CD14-positive monocyte (primary cell): Measurements from ENCODE around the gene IFNGR2. TPM values are rescaled to one million over a fixed set of nuclear protein-coding genes. Genes with fewer than 3 reads are reported as not detected.

Experiments
- DNase-seq, 3 donors: peaks; one replicate each; pipeline ENCODE4 v3.0.0-alpha.2; 2011 to 2022
- H2AFZ ChIP-seq: 2 replicates; pipeline ENCODE4 v1.6.0; 2012; ENCODE audit warnings: mild to moderate bottlenecking, low read depth, low read length, inconsistent platforms; ENCODE audit not compliant: insufficient read depth, poor library complexity, severe bottlenecking
- H3K27ac ChIP-seq, 2 donors: 1 replicate in 1 of 2; 2 replicates in 1 of 2; pipeline ENCODE4 v1.5.1; 2012 to 2013; ENCODE audit warnings: low read length in 2 of 2, control low read depth in 1 of 2, inconsistent platforms in 1 of 2, low read depth in 1 of 2, mild to moderate bottlenecking in 1 of 2
- H3K27me3 ChIP-seq, 2 donors: one replicate each; pipeline versions ENCODE4 v1.6.0 to v1.6.1; 2011 to 2013; ENCODE audit warnings: low read length in 2 of 2; ENCODE audit not compliant: control insufficient read depth in 2 of 2, insufficient read depth in 2 of 2
- H3K36me3 ChIP-seq, 2 donors: replicated peaks in 1 of 2; 1 replicate in 1 of 2; 2 replicates in 1 of 2; pipeline versions ENCODE4 v1.5.1 to v1.6.1; 2012 to 2013; ENCODE audit warnings: low read length in 2 of 2, control low read depth in 1 of 2, inconsistent platforms in 1 of 2, mild to moderate bottlenecking in 1 of 2; ENCODE audit not compliant: insufficient read depth in 2 of 2, control insufficient read depth in 1 of 2
- H3K4me1 ChIP-seq, 2 donors: 1 replicate in 1 of 2; 2 replicates in 1 of 2; pipeline versions ENCODE4 v1.5.1 to v1.6.1; 2012 to 2013; ENCODE audit warnings: low read length in 2 of 2, control low read depth in 1 of 2, inconsistent platforms in 1 of 2, mild to moderate bottlenecking in 1 of 2, moderate library complexity in 1 of 2; ENCODE audit not compliant: insufficient read depth in 2 of 2, control insufficient read depth in 1 of 2
- H3K4me2 ChIP-seq: replicated peaks from 2 replicates; pipeline ENCODE3; 2012; ENCODE audit warnings: low read length, moderate library complexity, mild to moderate bottlenecking; ENCODE audit not compliant: poor library complexity, severe bottlenecking; ENCODE audit errors: extremely low read depth
- H3K4me3 ChIP-seq, 3 experiments: fragments of 200-600 bp in 1 of 3; sonication (generic) in 1 of 3; replicated peaks in 1 of 3; 1 replicate in 2 of 3; 2 replicates in 1 of 3; pipeline ENCODE4 v1.5.1; 2011 to 2013; ENCODE audit warnings: low read length in 3 of 3, mild to moderate bottlenecking in 3 of 3, control low read depth in 2 of 3, low read depth in 2 of 3, inconsistent platforms in 1 of 3, moderate library complexity in 1 of 3
- H3K79me2 ChIP-seq: 2 replicates; pipeline ENCODE4 v1.6.0; 2012; ENCODE audit warnings: mild to moderate bottlenecking, control low read depth, inconsistent platforms, low read length, moderate library complexity; ENCODE audit not compliant: insufficient read depth
- H3K9ac ChIP-seq: 2 replicates; pipeline ENCODE4 v1.6.0; 2017; ENCODE audit warnings: low read length, mild to moderate bottlenecking; ENCODE audit not compliant: insufficient read depth, poor library complexity, severe bottlenecking
- H3K9me3 ChIP-seq, 2 donors: replicated peaks in 1 of 2; 1 replicate in 1 of 2; 2 replicates in 1 of 2; pipeline versions ENCODE4 v1.5.1 to v1.6.1; 2012 to 2013; ENCODE audit warnings: low read length in 2 of 2, control low read depth in 1 of 2; ENCODE audit not compliant: control insufficient read depth in 1 of 2, insufficient read depth in 1 of 2
- H4K20me1 ChIP-seq: 2 replicates; pipeline ENCODE4 v1.6.0; 2012; ENCODE audit warnings: mild to moderate bottlenecking, low read length, control low read depth, moderate library complexity; ENCODE audit not compliant: insufficient read depth
- H3K27ac Mint-ChIP-seq, 7 donors: one replicate each; pipeline ENCODE4 v1.8.0; 2020; ENCODE audit warnings: mild to moderate bottlenecking in 7 of 7, mixed read lengths in 7 of 7, moderate library complexity in 6 of 7, inconsistent platforms in 2 of 7
- H3K27me3 Mint-ChIP-seq, 3 donors: one replicate each; pipeline ENCODE4 v1.8.0; 2021 to 2022; ENCODE audit warnings: low read depth in 3 of 3, mild to moderate bottlenecking in 3 of 3, mixed read lengths in 3 of 3, moderate library complexity in 3 of 3, inconsistent platforms in 1 of 3
- H3K36me3 Mint-ChIP-seq, 2 donors: one replicate each; pipeline ENCODE4 v1.8.0; 2020; ENCODE audit warnings: mixed read lengths in 2 of 2, inconsistent platforms in 1 of 2, mild to moderate bottlenecking in 1 of 2
- H3K4me1 Mint-ChIP-seq: one replicate; pipeline ENCODE4 v1.8.0; 2020; ENCODE audit warnings: mild to moderate bottlenecking, mixed read lengths
- H3K4me3 Mint-ChIP-seq, 2 donors: one replicate each; pipeline ENCODE4 v1.8.0; 2020; ENCODE audit warnings: mild to moderate bottlenecking in 2 of 2, mixed read lengths in 2 of 2, moderate library complexity in 1 of 2
- H3K9me3 Mint-ChIP-seq, 7 donors: one replicate each; pipeline ENCODE4 v1.8.0; 2020 to 2022; ENCODE audit warnings: mixed read lengths in 7 of 7, mild to moderate bottlenecking in 6 of 7, moderate library complexity in 6 of 7, inconsistent platforms in 2 of 7
- CTCF ChIP-seq: fragments of 200-600 bp; IDR thresholded peaks from one replicate; pipeline ENCODE4 v1.8.0; 2022; ENCODE audit warnings: antibody characterized with exemption, mild to moderate bottlenecking
- WGBS: methylation state at CpG from one replicate; pipeline ENCODE4 v1.1.5; 2013; ENCODE audit warnings: missing lambda C conversion rate; ENCODE audit not compliant: insufficient coverage; 5-methylcytosine and 5-hydroxymethylcytosine counted together
- intact Hi-C, 2 donors: fragments of 100-400 bp; cut with micrococcal nuclease; formaldehyde crosslinking; loops; one replicate each; pipeline versions ENCODE4 v1.15.0 to v1.15.1; 2023
- polyA plus RNA-seq, 3 donors: library from polyadenylated mRNA; depleted of rRNA in 1 of 3; unstranded in 2 of 3; stranded (reverse) in 1 of 3; fragments of 300-500 nt in 2 of 3; fragments of >200 nt in 1 of 3; fragmentation: Illumina TruSeq in 2 of 3; gene quantifications; 1 replicate in 2 of 3; 2 replicates in 1 of 3; pipeline ENCODE4 v1.2.3, GENCODE V29; 2012 to 2021

Gene IFNGR2
- polyA plus RNA-seq, 3 donors, result 204 to 324 (median 260) TPM

DNA sequence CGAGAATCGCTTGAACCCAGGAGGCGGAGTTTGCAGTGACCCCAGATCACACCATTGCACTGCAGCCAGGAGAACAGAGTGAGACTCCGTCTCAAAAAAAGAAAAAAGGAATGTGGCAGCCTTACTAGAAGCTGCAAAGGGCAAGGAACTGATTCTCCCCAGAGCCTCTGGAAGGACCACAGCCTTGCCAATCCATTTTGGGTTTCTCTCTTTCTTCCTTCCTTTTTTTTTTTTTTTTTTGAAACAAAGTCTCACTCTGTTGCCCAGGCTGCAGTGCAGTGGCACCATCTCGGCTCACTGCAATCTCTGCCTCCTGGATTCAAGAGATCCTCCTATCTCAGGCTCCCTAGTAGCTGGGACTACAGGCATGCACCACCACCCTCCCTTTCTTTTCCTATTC lies 9.9 kb upstream of the IFNGR2 start:
- Mint-ChIP-seq H3K4me3 (no peak overlapping the region), H3K36me3 (peaks cover under 1 to 13% of the 10 kb centered on the region in 2 donors), H3K27ac (peak overlapping the region; percentile 95 to 99 (median 98)), H3K27me3 (no peaks in the 10 kb centered on the region), H3K4me1 (peaks cover 93% of the 10 kb centered on the region), H3K9me3 (peaks cover 0 to 3% (median 0%) of the 10 kb centered on the region in 7 donors)
- H3K4me3 ChIP-seq, result peak overlapping the region in 1 of 3 experiments; percentile 20
- H4K20me1 ChIP-seq, result no peaks in the 10 kb centered on the region
- TF ChIP-seq CTCF, result no peak
- peak in 2 of 3 donors; percentile 31 to 57 for DNase-seq
- peak overlapping the region; percentile 31 for H3K4me2 ChIP-seq
- peak overlapping the region; percentile 87 to 92 for H3K27ac ChIP-seq
- no peaks in the 10 kb centered on the region for H3K9me3 ChIP-seq
- 42% methylated on average over 4 of the region's 5 CpGs for WGBS
- peak overlapping the region; percentile 45 for H3K9ac ChIP-seq
- intact Hi-C loops, result no loop called here
- H2AFZ ChIP-seq, result no peak overlapping the region
- H3K4me1 ChIP-seq, result peaks cover 98 to 100% of the 10 kb centered on the region in 2 donors
- H3K27me3 ChIP-seq, result no peaks in the 10 kb centered on the region
- H3K36me3 ChIP-seq, result no peaks in the 10 kb centered on the region
- H3K79me2 ChIP-seq, result peaks cover 29% of the 10 kb centered on the region

DNA sequence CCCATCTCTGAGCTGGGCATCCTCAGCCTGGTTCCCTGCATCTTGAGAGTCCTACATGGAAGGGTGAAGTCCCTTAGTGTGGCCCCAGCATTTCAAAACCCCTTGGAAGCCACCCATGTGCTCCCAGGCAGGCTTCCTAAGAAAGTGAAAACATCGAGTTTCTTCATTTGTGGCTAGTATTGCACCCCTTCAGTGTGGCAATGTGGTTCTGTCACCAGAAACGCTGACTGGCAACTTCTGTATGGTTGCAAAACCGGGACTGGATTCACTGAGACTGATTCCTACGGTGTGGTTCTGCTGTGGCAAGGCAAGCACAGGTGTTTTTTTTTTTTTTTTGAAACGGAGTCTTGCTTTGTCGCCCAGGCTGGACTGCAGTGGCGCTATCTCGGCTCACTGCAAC lies 9.0 kb upstream of the IFNGR2 start:
- peak overlapping the region in 1 of 3 experiments; percentile 20 for H3K4me3 ChIP-seq
- peak overlapping the region; percentile 95 to 99 (median 98) for H3K27ac Mint-ChIP-seq
- H3K4me3 Mint-ChIP-seq, result peak overlapping the region; percentile 46 to 59
- no peaks in the 10 kb centered on the region for H3K36me3 ChIP-seq
- H2AFZ ChIP-seq, result no peak overlapping the region
- no peaks in the 10 kb centered on the region for H4K20me1 ChIP-seq
- peak overlapping the region; percentile 87 to 92 for H3K27ac ChIP-seq
- peak overlapping the region; percentile 47 for H3K9ac ChIP-seq
- peaks cover 98 to 100% of the 10 kb centered on the region in 2 donors for H3K4me1 ChIP-seq
- no peaks in the 10 kb centered on the region for H3K9me3 ChIP-seq
- peaks cover 0 to 17% of the 10 kb centered on the region in 2 donors for H3K36me3 Mint-ChIP-seq
- intact Hi-C loops, result no loop called here
- H3K4me1 Mint-ChIP-seq, result peaks cover 97% of the 10 kb centered on the region
- no peaks in the 10 kb centered on the region for H3K27me3 ChIP-seq
- H3K4me2 ChIP-seq, result peak overlapping the region; percentile 31
- no peak for TF ChIP-seq CTCF
- H3K79me2 ChIP-seq, result peaks cover 29% of the 10 kb centered on the region
- peaks cover 0 to 3% (median 0%) of the 10 kb centered on the region in 7 donors for H3K9me3 Mint-ChIP-seq
- WGBS, result 0% methylated on average over 4 of the region's 8 CpGs
- peaks cover 0 to 4% (median 0%) of the 10 kb centered on the region in 3 donors for H3K27me3 Mint-ChIP-seq
- DNase-seq, result peak; percentile 94 to 99 (median 98)
